Hair follicle dermal papilla cell (primary cell): ENCODE results near the gene MED25. TPM values are rescaled to one million over a fixed set of nuclear protein-coding genes. Genes with fewer than 3 reads are reported as not detected.

Experiments
- small RNA-seq: library from RNA; depleted of rRNA; stranded (forward); fragments of <200 nt; gene quantifications from one replicate; pipeline ENCODE3, GENCODE V24; 2012
- total RNA-seq: library from RNA; depleted of rRNA; stranded (reverse); fragments of >200 nt; gene quantifications from 2 replicates; pipeline ENCODE4 v1.2.3, GENCODE V29; 2012

Gene MED25
- 24.2 and 25.6 TPM in 2 replicates for total RNA-seq

GRCh38 chr19:49817964-49818648 is at the start of gene MED25:
MED25 (plus strand) TSS chr19:49818289; CDS start chr19:49818342, 53 bp downstream.

GRCh38 chr19:49812997-49813861 is 4.9 kb upstream of the MED25 start, which contains the start of gene FUZ:
FUZ (minus strand) TSS chr19:49813292; CDS start chr19:49813106, 186 bp downstream.

GRCh38 chr19:49850487-49851342 is 32.6 kb downstream of the MED25 start, which contains the start of gene PTOV1:
PTOV1 (plus strand) TSS chr19:49851159.

GRCh38 chr19:49866933-49867782 is 49.1 kb downstream of the MED25 start, which contains the start of gene PNKP:
PNKP (minus strand) TSS chr19:49867576; CDS start chr19:49867204, 372 bp downstream.

GRCh38 chr19:49877020-49877878 is 59.2 kb downstream of the MED25 start, which contains the start of the genes AKT1S1 and TBC1D17:
AKT1S1 (minus strand) TSS chr19:49877355; CDS start chr19:49873295, 4,060 bp downstream.
TBC1D17 (plus strand) TSS chr19:49877702; CDS start chr19:49877724, 22 bp downstream.

Small RNA genes lying within 50 kb of the gene (small RNA-seq; reads per million reads assigned to genes)
- gene MIR4749 (not detected), gene MIR6799 (not detected)

Other genes starting within 250 kb of the MED25 start
- gene NOSIP, start 237.7 kb upstream of the MED25 start, total RNA-seq: 46.8 and 50.1 TPM in 2 replicates
- 2.2 TPM in 1 of 2 replicates, not detected in the other for gene PRRG2, start 237.0 kb upstream of the MED25 start, total RNA-seq
- gene PRR12, start 227.1 kb upstream of the MED25 start, total RNA-seq: 3.9 and 4.4 TPM in 2 replicates
- gene RRAS, start 178.1 kb upstream of the MED25 start, total RNA-seq: 36.7 and 55.3 TPM in 2 replicates
- gene SCAF1, start 176.1 kb upstream of the MED25 start, total RNA-seq: 21.7 and 23.8 TPM in 2 replicates
- gene IRF3, start 152.4 kb upstream of the MED25 start, total RNA-seq: 32.3 and 32.8 TPM in 2 replicates
- 2.9 and 8.1 TPM in 2 replicates for gene BCL2L12, start 152.4 kb upstream of the MED25 start, total RNA-seq
- gene PRMT1, start 141.0 kb upstream of the MED25 start, total RNA-seq: 186 and 192 TPM in 2 replicates
- gene ADM5, start 128.7 kb upstream of the MED25 start, total RNA-seq: 0.36 and 1.1 TPM in 2 replicates
- 18.2 and 20.4 TPM in 2 replicates for gene CPT1C, start 127.2 kb upstream of the MED25 start, total RNA-seq
- not detected in 2 replicates for gene TSKS, start 55.0 kb upstream of the MED25 start, total RNA-seq
- 112 and 115 TPM in 2 replicates for gene AP2A1, start 51.3 kb upstream of the MED25 start, total RNA-seq
- gene FUZ, start 5.0 kb upstream of the MED25 start, total RNA-seq: 21.3 and 22.1 TPM in 2 replicates
- 51.1 and 56.5 TPM in 2 replicates for gene PTOV1, start 32.9 kb downstream of the MED25 start, total RNA-seq
- gene PNKP, start 49.3 kb downstream of the MED25 start, total RNA-seq: 50.0 and 52.1 TPM in 2 replicates
- gene AKT1S1, start 59.1 kb downstream of the MED25 start, total RNA-seq: 18.2 and 19.7 TPM in 2 replicates
- gene TBC1D17, start 59.4 kb downstream of the MED25 start, total RNA-seq: 30.2 and 33.3 TPM in 2 replicates
- gene IL4I1, start 78.6 kb downstream of the MED25 start, total RNA-seq: 0.24 and 1.1 TPM in 2 replicates
- 8.1 and 9.2 TPM in 2 replicates for gene ATF5, start 110.9 kb downstream of the MED25 start, total RNA-seq
- 41.3 and 42.2 TPM in 2 replicates for gene NUP62, start 111.2 kb downstream of the MED25 start, total RNA-seq
- not detected in 2 replicates for gene SIGLEC11, start 142.9 kb downstream of the MED25 start, total RNA-seq
- 26.9 and 27.6 TPM in 2 replicates for gene VRK3, start 207.1 kb downstream of the MED25 start, total RNA-seq
- gene ZNF473, start 207.7 kb downstream of the MED25 start, total RNA-seq: 7.7 and 9.2 TPM in 2 replicates